Fibroblast of mammary gland (primary cell): Measurements from ENCODE around the gene COG1.

ENCODE experiments used
- DNase-seq: peaks from one replicate; pipeline ENCODE4 v3.0.0-alpha.2; 2010; ENCODE audit warnings: low read depth
- H3K4me3 ChIP-seq: 2 replicates; pipeline ENCODE4 v1.5.1; 2011; ENCODE audit warnings: low read depth, mild to moderate bottlenecking, low read length, moderate library complexity; ENCODE audit not compliant: control insufficient read depth
- TF ChIP-seq, protein P1 (sequence below): conservative IDR thresholded peaks from 2 replicates; pipeline ENCODE4 v1.5.1; 2011; ENCODE audit warnings: low read depth, low read length, inconsistent platforms; ENCODE audit not compliant: control insufficient read depth, insufficient read depth

The COG1 gene

DNA sequence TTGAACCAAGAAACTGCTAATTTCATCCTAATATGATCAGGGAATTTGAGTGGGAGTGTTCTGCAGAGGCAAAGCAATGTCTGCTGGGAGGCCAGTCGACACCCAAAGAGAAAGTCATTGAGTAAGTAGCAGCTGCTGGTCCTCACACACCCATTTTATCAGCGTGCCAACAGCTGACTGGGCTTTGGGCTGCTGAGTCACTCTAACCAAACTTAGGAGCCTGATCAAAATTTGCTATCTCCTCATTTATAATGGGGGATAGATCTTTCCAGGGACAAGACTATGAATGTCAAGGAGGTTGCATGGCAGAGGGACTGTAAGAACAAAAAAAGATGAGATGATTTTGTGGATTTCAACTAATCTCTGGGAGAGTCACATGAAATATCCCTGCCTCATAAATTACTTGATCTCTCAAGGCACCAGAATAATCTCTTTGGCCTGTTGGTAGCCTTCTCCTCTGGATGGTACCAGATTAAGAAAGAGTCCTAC, 35.9 kb downstream of the COG1 start:
- no peak overlapping the region for H3K4me3 ChIP-seq
- TF ChIP-seq, protein P1, sequence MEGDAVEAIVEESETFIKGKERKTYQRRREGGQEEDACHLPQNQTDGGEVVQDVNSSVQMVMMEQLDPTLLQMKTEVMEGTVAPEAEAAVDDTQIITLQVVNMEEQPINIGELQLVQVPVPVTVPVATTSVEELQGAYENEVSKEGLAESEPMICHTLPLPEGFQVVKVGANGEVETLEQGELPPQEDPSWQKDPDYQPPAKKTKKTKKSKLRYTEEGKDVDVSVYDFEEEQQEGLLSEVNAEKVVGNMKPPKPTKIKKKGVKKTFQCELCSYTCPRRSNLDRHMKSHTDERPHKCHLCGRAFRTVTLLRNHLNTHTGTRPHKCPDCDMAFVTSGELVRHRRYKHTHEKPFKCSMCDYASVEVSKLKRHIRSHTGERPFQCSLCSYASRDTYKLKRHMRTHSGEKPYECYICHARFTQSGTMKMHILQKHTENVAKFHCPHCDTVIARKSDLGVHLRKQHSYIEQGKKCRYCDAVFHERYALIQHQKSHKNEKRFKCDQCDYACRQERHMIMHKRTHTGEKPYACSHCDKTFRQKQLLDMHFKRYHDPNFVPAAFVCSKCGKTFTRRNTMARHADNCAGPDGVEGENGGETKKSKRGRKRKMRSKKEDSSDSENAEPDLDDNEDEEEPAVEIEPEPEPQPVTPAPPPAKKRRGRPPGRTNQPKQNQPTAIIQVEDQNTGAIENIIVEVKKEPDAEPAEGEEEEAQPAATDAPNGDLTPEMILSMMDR = no peak
- DNase-seq = peak; percentile 90

DNA sequence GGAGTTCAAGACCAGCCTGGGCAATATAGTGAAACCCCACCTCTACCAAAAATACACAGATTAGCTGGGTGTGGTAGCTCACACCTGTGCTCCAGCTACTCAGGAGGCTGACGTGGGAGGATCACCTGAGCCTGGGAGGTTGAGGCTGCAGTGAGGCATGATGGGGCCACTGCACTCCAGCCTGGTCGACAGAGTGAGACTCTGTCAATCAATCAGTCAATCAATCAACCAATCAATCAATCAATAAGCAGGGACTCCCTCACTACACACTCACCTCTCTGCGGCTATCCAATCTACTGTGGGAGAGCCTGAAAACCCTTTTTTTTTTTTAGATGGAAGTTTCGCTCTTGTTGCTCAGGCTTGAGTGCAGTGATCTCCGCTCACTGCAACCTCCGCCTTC, 37.2 kb downstream of the COG1 start:
- no peak overlapping the region for H3K4me3 ChIP-seq
- no peak for DNase-seq
- TF ChIP-seq, protein P1 = no peak

DNA sequence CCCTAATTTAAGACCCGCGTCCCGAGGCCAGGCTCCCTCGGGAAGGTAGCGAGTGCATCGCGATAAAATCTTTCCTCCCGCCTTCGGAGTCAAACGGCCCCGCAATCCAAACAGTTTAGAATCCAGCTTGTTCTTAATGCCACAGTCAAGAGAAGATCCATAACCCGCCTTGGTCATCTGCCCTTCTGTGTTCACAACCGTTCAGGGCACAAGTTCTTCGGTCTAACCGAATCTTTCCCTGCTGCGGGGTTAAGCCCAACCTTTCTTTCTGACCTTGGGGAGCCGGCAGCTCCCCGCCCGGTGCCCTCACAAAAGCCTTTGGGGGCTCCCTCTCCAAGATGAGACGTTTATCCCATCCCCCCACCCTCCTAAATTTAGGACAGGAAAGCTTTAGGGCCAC, 38.5 kb downstream of the COG1 start:
- TF ChIP-seq, protein P1 = no peak
- DNase-seq = no peak
- peak overlapping the region; percentile 89 for H3K4me3 ChIP-seq

DNA sequence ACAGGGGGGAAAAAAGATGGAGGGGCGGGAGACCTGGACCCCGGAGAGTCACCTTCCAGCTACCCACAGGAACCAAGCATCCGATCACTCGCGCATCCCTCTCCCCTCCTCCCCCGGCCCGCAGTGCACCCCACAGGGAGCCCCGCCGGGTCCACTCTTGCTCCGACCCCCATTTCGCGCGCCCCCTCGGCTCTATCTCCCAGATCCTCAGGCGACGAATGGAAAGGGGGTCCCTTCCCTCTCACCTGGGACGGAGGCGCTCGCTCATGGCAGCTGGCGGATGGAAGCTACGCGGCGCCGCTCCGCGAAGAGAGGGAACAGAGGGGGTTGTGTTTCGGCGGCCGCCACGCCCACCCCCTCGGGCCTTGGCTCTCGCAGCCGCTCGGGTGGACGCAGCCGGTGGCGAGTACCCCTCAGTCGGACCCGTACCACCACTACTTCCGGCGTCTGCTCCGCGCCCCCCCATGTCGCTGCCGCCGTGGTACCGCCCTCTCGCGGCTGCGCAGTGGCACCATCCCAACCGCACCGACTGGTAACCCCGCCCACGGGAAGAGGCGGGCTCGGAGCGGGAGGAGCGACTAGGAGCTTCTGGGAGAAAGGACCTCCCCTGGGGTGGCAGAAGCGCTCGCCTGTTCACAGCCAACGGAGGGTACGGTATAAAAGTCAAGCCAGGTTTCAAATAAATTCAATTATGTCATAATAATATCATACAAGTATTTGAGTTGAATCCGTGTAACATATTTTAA, 39.2 kb downstream of the COG1 start:
- TF ChIP-seq, protein P1 = no peak
- DNase-seq = peak; percentile 90
- H3K4me3 ChIP-seq = peak overlapping the region; percentile 89

DNA sequence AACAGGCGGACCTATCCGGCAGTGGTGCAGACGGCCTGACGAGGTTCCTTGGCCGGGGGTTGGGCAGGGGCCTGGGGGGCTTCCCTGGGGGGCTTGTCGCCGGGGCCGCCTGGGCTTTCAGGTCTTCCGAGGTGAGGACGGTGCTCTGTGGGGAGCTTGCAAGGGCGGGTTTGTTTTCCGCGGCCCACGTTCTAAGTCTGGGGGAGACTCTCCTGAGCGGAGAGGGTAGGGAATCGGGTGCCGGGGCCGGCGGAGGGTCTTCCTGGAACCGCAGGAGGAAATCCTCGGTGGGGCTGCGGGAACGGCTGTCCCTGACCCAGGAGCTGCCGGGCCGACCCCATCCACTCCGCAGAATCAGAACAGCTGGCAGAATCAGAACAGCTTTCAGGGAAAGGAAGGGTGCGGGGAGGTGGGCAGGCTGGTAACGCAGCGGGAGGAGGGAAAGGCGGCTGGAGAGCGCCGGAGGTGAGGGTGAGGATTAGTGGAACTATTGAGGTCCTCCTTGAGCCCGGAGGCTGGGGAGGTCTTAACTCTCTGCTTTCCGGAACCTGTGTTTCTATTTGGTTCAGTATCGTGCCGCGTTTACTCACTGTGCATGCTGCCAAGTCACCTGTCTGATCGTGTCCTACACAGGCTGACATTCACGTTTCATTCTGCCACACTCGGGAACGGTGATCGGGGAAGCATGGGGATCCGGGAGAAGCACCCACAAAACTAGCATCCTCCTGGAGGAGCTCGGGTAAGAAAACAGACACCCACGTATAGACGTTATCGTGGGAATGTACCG, 39.9 kb downstream of the COG1 start:
- TF ChIP-seq, protein P1 = no peak
- peak overlapping the region; percentile 89 for H3K4me3 ChIP-seq
- DNase-seq = no peak

DNA sequence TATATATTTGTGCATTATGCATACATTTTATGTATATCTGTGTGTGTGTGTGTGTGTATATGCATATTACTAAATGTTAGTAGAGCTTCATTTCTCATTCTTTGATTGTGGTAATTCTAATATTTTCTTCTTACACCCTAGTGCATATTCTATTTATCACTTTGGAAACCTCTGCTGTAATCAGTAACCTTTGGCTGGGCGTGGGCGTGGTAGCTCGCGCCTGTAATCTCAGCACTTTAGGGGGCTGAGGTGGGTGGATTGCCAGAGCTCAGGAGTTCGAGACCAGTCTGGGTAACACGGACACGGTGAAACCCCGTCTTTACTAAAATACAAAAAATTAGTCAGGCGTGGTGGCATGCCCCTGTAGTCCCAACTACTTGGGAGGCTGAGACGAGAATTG, 41.9 kb downstream of the COG1 start:
- H3K4me3 ChIP-seq = no peak overlapping the region
- TF ChIP-seq, protein P1 = no peak
- DNase-seq = no peak
